ENCODE data around the gene PSORS1C2. TPM values are rescaled to one million over a fixed set of nuclear protein-coding genes. Genes with fewer than 3 reads are reported as not detected.
"Not testable (repeated sequence)": the region's sequence is repeated elsewhere in the genome, so short reads cannot be mapped to it uniquely, and the experiment has no call there.

PSORS1C2 gene
- total RNA-seq, 1 donor from 2014 or later: not detected

DNA sequence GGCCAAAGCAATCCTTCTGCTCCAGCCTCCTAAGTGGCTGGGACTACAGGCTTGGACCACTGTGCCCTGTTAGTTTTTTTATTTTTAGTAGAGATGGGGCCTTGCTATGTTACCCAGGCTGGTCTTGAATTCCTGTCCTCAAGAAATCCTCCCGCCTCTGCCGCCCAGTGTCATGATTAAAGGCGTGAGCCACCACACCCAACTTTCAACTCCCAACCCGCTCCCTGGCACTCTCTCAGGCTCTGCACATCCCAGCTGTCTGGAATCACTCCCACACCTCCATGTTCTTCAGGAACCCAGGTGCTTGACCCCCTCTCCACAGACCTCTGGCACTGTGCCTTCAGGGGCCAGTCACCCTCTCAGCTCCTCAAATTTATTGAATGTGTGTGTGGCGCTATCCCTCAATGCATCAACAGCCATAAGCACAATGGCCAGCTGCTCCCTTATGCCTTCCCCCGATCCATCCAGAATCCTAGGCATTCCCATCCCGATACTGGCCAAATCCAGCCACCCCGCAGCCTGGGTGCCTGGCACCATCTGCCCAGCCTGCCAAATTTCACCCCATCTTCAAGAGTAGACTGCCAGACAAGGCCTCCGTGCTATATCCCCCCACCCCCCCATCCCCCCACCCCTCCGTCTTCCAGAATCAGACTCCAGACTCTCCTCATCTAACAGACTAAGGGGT is 32.3 kb upstream of the PSORS1C2 start:
- Histone ChIP-seq H3K4me1 (ENCODE audit: insufficient read depth, low read length) (no peaks in the 10 kb centered on the region), H2AFZ (ENCODE audit: low read depth, low read length) (no peak overlapping the region), H3K79me2 (ENCODE audit: insufficient read depth, low read length) (no peaks in the 10 kb centered on the region), H3K4me2 (ENCODE audit: low read length) (no peak overlapping the region), H3K9ac (ENCODE audit: low read length) (no peak overlapping the region), H4K20me1 (ENCODE audit: insufficient read depth, low read length) (no peaks in the 10 kb centered on the region), H3K27ac (ENCODE audit: low read depth, low read length) (no peak overlapping the region), H3K36me3 (ENCODE audit: insufficient read depth, low read length) (no peaks in the 10 kb centered on the region), H3K27me3 (ENCODE audit: insufficient read depth, low read length) (no peaks in the 10 kb centered on the region), H3K4me3 (ENCODE audit: insufficient read depth, low read depth, low read length) (no peak overlapping the region), H3K9me3 (ENCODE audit: insufficient read depth, low read depth, low read length) (no peaks in the 10 kb centered on the region)
- TF ChIP-seq EZH2 (IDR thresholded peaks at IDR 0.05; ENCODE audit: insufficient read depth, low read length) (no peak), CTCF (IDR thresholded peaks at IDR 0.05; ENCODE audit: insufficient read depth, low read depth, low read length) (no peak)
- Mint-ChIP-seq H3K36me3 (ENCODE audit: low read depth, unreplicated experiment) (peaks cover 2% of the 10 kb centered on the region), H3K27me3 (ENCODE audit: low read depth, unreplicated experiment) (peaks cover 21% of the 10 kb centered on the region), H3K4me3 (ENCODE audit: unreplicated experiment) (no peak overlapping the region), H3K9me3 (ENCODE audit: unreplicated experiment) (no peaks in the 10 kb centered on the region), H3K27ac (ENCODE audit: unreplicated experiment) (no peak overlapping the region), H3K4me1 (ENCODE audit: low read depth, unreplicated experiment) (peaks cover 15% of the 10 kb centered on the region)
- no peak for FAIRE-seq
- no peak for DNase-seq (ENCODE audit: low read depth)

- Histone ChIP-seq H3K4me2 (ENCODE audit: low read length) (no peak within 1 kb of the TSS), H3K27me3 (ENCODE audit: insufficient read depth, low read length) (no peaks in the 10 kb centered on the region)
- no peak for DNase-seq (ENCODE audit: low read depth)
These were observed 31.7 kb upstream of the PSORS1C2 start, which contains the start of gene POU5F1 for GRCh38 chr6:31170600-31170881. Gene POU5F1 (minus strand): TSS chr6:31170682. CDS start chr6:31170620, 62 bp downstream.

GRCh38 chr6:31169858-31170599 is 31.2 kb upstream of the PSORS1C2 start:
- not testable (repeated sequence) for H3K79me2 ChIP-seq (ENCODE audit: insufficient read depth, low read length); H3K27ac Mint-ChIP-seq (ENCODE audit: unreplicated experiment); DNase-seq (ENCODE audit: low read depth); H2AFZ ChIP-seq (ENCODE audit: low read depth, low read length); H3K27me3 ChIP-seq (ENCODE audit: insufficient read depth, low read length); H3K4me3 ChIP-seq (ENCODE audit: insufficient read depth, low read depth, low read length); H4K20me1 ChIP-seq (ENCODE audit: insufficient read depth, low read length); H3K36me3 Mint-ChIP-seq (ENCODE audit: low read depth, unreplicated experiment); H3K27ac ChIP-seq (ENCODE audit: low read depth, low read length); FAIRE-seq; H3K4me3 Mint-ChIP-seq (ENCODE audit: unreplicated experiment); H3K36me3 ChIP-seq (ENCODE audit: insufficient read depth, low read length); H3K9me3 Mint-ChIP-seq (ENCODE audit: unreplicated experiment); H3K9me3 ChIP-seq (ENCODE audit: insufficient read depth, low read depth, low read length); H3K9ac ChIP-seq (ENCODE audit: low read length); H3K4me1 Mint-ChIP-seq (ENCODE audit: low read depth, unreplicated experiment); H3K4me2 ChIP-seq (ENCODE audit: low read length); H3K4me1 ChIP-seq (ENCODE audit: insufficient read depth, low read length)
- peaks cover 26% of the 10 kb centered on the region for H3K27me3 Mint-ChIP-seq (ENCODE audit: low read depth, unreplicated experiment)

More at GRCh38 chr6:31170600-31170881, 31.7 kb upstream of the PSORS1C2 start, which contains the start of gene POU5F1:
- Mint-ChIP-seq H3K36me3 (ENCODE audit: low read depth, unreplicated experiment) (peaks cover 2% of the 10 kb centered on the region), H3K4me1 (ENCODE audit: low read depth, unreplicated experiment) (peaks cover 9% of the 10 kb centered on the region), H3K4me3 (ENCODE audit: unreplicated experiment) (no peak within 1 kb of the TSS), H3K27ac (ENCODE audit: unreplicated experiment) (no peak within 1 kb of the TSS), H3K9me3 (ENCODE audit: unreplicated experiment) (no peaks in the 10 kb centered on the region), H3K27me3 (ENCODE audit: low read depth, unreplicated experiment) (peaks cover 24% of the 10 kb centered on the region)
- no peak for FAIRE-seq
- Histone ChIP-seq H3K4me3 (ENCODE audit: insufficient read depth, low read depth, low read length) (no peak within 1 kb of the TSS), H3K4me1 (ENCODE audit: insufficient read depth, low read length) (no peaks in the 10 kb centered on the region), H3K27ac (ENCODE audit: low read depth, low read length) (no peak within 1 kb of the TSS), H3K9me3 (ENCODE audit: insufficient read depth, low read depth, low read length) (no peaks in the 10 kb centered on the region), H3K79me2 (ENCODE audit: insufficient read depth, low read length) (no peaks in the 10 kb centered on the region), H2AFZ (ENCODE audit: low read depth, low read length) (no peak within 1 kb of the TSS), H4K20me1 (ENCODE audit: insufficient read depth, low read length) (no peaks in the 10 kb centered on the region), H3K9ac (ENCODE audit: low read length) (no peak within 1 kb of the TSS), H3K36me3 (ENCODE audit: insufficient read depth, low read length) (no peaks in the 10 kb centered on the region)
- TF ChIP-seq EZH2 (IDR thresholded peaks at IDR 0.05; ENCODE audit: insufficient read depth, low read length) (no peak), CTCF (IDR thresholded peaks at IDR 0.05; ENCODE audit: insufficient read depth, low read depth, low read length) (no peak)

Measured in astrocyte (in vitro differentiated cells and primary cell).